Activated CD8-positive, alpha-beta T cell treated with anti-CD3 and anti-CD28 coated beads for 36 hours (primary cell): ENCODE data around the gene NRXN3. TPM values are rescaled to one million over a fixed set of nuclear protein-coding genes. Genes with fewer than 3 reads are reported as not detected.

Experiments used
- ATAC-seq: fragments of 200-7000 bp; cut with Tn5 transposase; one replicate; pipeline ENCODE4 v1.10.0; 2021; ENCODE audit warnings: mild to moderate bottlenecking, moderate library complexity
- CTCF ChIA-PET: fragments of 350-600 bp; sonication (Branson Sonifier 250); formaldehyde crosslinking; loops from one replicate; lab custom pipeline; 2021; ENCODE audit warnings: antibody characterized with exemption; lab: Charles Lee
- POLR2A ChIA-PET: fragments of 350-600 bp; sonication (Branson Sonifier 250); formaldehyde crosslinking; loops from one replicate; lab custom pipeline; 2021; ENCODE audit warnings: antibody characterized with exemption; lab: Charles Lee
- DNase-seq: peaks from one replicate; pipeline ENCODE4 v3.0.0-alpha.2; 2020
- H3K27ac Mint-ChIP-seq: one replicate; pipeline ENCODE4 v1.8.0; 2021; ENCODE audit warnings: mild to moderate bottlenecking, mixed read lengths
- H3K27me3 Mint-ChIP-seq: one replicate; pipeline ENCODE4 v1.8.0; 2021; ENCODE audit warnings: mixed read lengths
- H3K36me3 Mint-ChIP-seq: one replicate; pipeline ENCODE4 v1.8.0; 2021; ENCODE audit warnings: low read depth, mixed read lengths
- H3K4me1 Mint-ChIP-seq: one replicate; pipeline ENCODE4 v1.8.0; 2021; ENCODE audit warnings: low read depth, mixed read lengths
- H3K4me3 Mint-ChIP-seq: one replicate; pipeline ENCODE4 v1.8.0; 2021; ENCODE audit warnings: mild to moderate bottlenecking, moderate library complexity, mixed read lengths
- H3K9me3 Mint-ChIP-seq: one replicate; pipeline ENCODE4 v1.8.0; 2021; ENCODE audit warnings: mixed read lengths
- intact Hi-C: fragments of 100-400 bp; cut with micrococcal nuclease; formaldehyde crosslinking; loops from one replicate; pipeline ENCODE4 v1.10.0; 2022
- total RNA-seq, 2 experiments: library from RNA; stranded (reverse); gene quantifications; one replicate each; pipeline ENCODE4 v1.2.3, GENCODE V29; 2021
- TF ChIP-seq, protein P1 (sequence below): fragments of 200-600 bp; IDR thresholded peaks from one replicate; pipeline ENCODE4 v1.8.0; 2022; ENCODE audit warnings: antibody characterized with exemption, mild to moderate bottlenecking

NRXN3 gene
- total RNA-seq, 2 experiments from 2014 or later, result not detected

DNA sequence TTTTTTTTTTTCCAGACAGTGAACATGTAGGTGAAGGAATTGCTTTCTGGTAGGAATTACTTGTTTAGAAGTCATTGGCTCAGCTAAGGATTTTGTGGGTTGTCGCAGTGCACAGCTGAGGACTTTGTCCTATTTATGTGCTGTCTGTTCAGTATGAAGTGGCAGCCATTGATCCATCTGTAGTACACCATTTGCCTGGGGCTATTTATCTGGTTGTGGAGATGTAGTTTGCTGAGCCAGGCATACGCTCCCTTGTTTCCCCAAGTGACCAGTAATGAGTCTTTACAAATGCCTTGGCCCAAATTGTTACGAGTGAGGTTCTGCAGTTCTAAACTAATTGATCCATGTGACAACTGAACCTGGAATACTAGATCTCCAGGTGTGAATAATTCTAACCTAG lies 140.1 kb downstream of the NRXN3 start:
- Mint-ChIP-seq H3K27ac (no peak overlapping the region), H3K4me3 (no peak overlapping the region), H3K36me3 (no peaks in the 10 kb centered on the region), H3K9me3 (no peaks in the 10 kb centered on the region), H3K27me3 (peaks cover 4% of the 10 kb centered on the region), H3K4me1 (no peaks in the 10 kb centered on the region)
- POLR2A ChIA-PET, result no interaction called here
- no peak for DNase-seq
- intact Hi-C loops, result no loop called here
- TF ChIP-seq, protein P1, sequence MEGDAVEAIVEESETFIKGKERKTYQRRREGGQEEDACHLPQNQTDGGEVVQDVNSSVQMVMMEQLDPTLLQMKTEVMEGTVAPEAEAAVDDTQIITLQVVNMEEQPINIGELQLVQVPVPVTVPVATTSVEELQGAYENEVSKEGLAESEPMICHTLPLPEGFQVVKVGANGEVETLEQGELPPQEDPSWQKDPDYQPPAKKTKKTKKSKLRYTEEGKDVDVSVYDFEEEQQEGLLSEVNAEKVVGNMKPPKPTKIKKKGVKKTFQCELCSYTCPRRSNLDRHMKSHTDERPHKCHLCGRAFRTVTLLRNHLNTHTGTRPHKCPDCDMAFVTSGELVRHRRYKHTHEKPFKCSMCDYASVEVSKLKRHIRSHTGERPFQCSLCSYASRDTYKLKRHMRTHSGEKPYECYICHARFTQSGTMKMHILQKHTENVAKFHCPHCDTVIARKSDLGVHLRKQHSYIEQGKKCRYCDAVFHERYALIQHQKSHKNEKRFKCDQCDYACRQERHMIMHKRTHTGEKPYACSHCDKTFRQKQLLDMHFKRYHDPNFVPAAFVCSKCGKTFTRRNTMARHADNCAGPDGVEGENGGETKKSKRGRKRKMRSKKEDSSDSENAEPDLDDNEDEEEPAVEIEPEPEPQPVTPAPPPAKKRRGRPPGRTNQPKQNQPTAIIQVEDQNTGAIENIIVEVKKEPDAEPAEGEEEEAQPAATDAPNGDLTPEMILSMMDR, result no peak
- no peak for ATAC-seq
- CTCF ChIA-PET, result interaction anchor here (0.6 kb wide), 1 partner anchor 69 kb away, joined by 3 read pairs; no protein-coding TSS in a partner anchor

DNA sequence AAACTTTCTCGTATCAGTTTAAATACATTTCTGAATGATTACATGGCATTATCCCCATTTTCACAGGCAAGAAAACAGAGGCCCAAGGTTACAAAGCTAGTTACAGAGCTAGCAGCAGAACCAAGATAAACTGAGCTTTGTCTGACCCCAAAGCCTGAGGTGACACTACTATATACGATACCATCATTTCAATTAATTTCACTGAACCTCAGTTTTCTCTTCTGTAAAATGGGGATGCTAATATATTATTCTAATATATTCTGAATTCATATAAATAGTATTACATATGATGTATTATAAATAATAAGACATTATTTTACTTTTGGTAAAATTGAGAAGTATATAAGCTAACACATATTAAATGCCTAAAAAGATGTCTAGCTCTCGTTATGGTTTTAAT lies 143.3 kb downstream of the NRXN3 start:
- Mint-ChIP-seq H3K27me3 (peaks cover 4% of the 10 kb centered on the region), H3K27ac (no peak overlapping the region), H3K9me3 (no peaks in the 10 kb centered on the region), H3K36me3 (no peaks in the 10 kb centered on the region), H3K4me3 (no peak overlapping the region), H3K4me1 (no peaks in the 10 kb centered on the region)
- TF ChIP-seq, protein P1, result no peak
- CTCF ChIA-PET, result no interaction called here
- no peak for ATAC-seq
- POLR2A ChIA-PET, result no interaction called here
- intact Hi-C loops, result no loop called here
- DNase-seq, result no peak

DNA sequence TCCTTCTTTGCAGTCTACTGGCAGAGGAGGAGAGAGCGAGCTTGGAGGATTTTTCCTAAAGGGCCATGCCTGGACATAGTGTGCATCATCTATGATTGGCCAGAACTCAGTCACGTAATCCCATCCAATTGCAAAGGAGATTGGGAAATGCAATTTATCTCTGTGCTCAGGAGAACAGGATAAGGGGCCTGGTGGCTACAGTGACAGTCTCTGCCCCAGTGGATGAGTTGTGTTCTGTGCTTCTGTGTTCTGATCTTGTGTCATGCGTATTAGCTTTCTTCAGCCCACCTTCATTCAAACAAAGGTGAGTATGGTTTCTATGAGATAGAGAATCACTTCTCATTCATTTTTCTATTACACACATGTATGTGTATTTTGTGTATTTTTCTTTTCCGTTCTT lies 144.3 kb downstream of the NRXN3 start:
- intact Hi-C loops, result no loop called here
- CTCF ChIA-PET, result no interaction called here
- H3K27ac Mint-ChIP-seq, result no peak overlapping the region
- no peaks in the 10 kb centered on the region for H3K36me3 Mint-ChIP-seq
- H3K27me3 Mint-ChIP-seq, result peaks cover 4% of the 10 kb centered on the region
- POLR2A ChIA-PET, result no interaction called here
- TF ChIP-seq, protein P1, result no peak
- ATAC-seq (no peak), DNase-seq (no peak)
- H3K9me3 Mint-ChIP-seq, result no peaks in the 10 kb centered on the region
- H3K4me3 Mint-ChIP-seq, result no peak overlapping the region
- H3K4me1 Mint-ChIP-seq, result no peaks in the 10 kb centered on the region

DNA sequence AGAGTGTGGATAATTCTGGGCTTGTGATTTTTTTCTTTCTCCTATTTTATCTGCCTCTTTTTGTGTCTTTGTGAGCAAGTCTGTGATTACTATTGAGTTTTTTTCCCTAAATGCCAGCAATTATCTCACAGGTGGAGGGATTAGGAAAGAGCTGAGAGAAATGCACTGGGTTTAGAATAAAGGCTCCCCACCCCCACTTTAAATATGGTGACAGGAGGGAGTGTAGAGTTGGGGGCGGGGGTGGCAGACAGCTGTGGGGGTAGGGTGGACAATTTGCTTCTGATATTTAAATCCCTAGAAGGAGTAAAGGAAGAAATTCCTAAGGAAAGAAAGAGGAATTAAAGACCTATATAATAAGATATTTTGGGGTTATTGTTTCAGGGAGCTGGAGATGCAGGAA lies 145.9 kb downstream of the NRXN3 start:
- Mint-ChIP-seq H3K27ac (no peak overlapping the region), H3K36me3 (no peaks in the 10 kb centered on the region), H3K9me3 (no peaks in the 10 kb centered on the region), H3K27me3 (peaks cover 4% of the 10 kb centered on the region), H3K4me1 (no peaks in the 10 kb centered on the region), H3K4me3 (no peak overlapping the region)
- ATAC-seq (no peak), DNase-seq (no peak)
- TF ChIP-seq, protein P1, result no peak
- intact Hi-C loops, result no loop called here
- ChIA-PET CTCF (no interaction called here), POLR2A (no interaction called here)

DNA sequence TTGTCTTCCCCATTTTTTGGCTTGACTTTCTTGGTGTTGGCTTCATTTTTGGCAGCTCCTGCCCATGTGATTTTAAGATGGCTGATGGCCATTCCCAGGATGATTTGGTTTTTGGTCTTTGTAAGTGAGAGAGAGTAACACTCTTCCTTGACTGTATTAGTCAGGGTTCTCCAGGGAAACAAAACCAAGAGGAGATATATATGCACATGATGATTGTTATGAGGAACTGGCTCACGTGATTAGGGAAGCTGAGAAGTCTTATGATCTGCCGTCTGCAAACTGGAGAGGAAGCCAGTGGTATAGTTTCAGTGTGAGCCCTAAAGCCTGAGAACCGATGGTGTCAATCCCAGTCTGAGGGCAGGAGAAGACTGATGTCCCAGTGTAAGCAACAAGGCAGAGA lies 146.6 kb downstream of the NRXN3 start:
- POLR2A ChIA-PET, result no interaction called here
- TF ChIP-seq, protein P1, result no peak
- intact Hi-C loops, result no loop called here
- peaks cover 6% of the 10 kb centered on the region for H3K27me3 Mint-ChIP-seq
- ATAC-seq (no peak), DNase-seq (no peak)
- H3K9me3 Mint-ChIP-seq, result no peaks in the 10 kb centered on the region
- H3K4me1 Mint-ChIP-seq, result no peaks in the 10 kb centered on the region
- no peak overlapping the region for H3K4me3 Mint-ChIP-seq
- CTCF ChIA-PET, result interaction anchor here (0.5 kb wide), 1 partner anchor 9 kb away, joined by 3 read pairs; no protein-coding TSS in a partner anchor
- no peaks in the 10 kb centered on the region for H3K36me3 Mint-ChIP-seq
- no peak overlapping the region for H3K27ac Mint-ChIP-seq
